PC-9 (cell line): ENCODE data around the gene RTN4RL1.

Experiments used
- CTCF ChIP-seq: fragments of 200-600 bp; sonication (generic); conservative IDR thresholded peaks from 2 replicates; pipeline ENCODE4 v1.6.1; 2017; ENCODE audit warnings: mixed run types, antibody characterized with exemption, mild to moderate bottlenecking, moderate library complexity
- EZH2 ChIP-seq: fragments of 200-600 bp; sonication (generic); IDR thresholded peaks from 2 replicates; pipeline ENCODE4 v1.8.0; 2017; ENCODE audit warnings: antibody characterized with exemption, low read depth

- no peak for TF ChIP-seq CTCF
- TF ChIP-seq EZH2, result no peak
These were observed 22.5 kb upstream of the RTN4RL1 start for GRCh38 chr17:2047590-2047989.
